Lung (tissue), 16 donors: ENCODE measurements around the gene CKAP2L. TPM values are rescaled to one million over a fixed set of nuclear protein-coding genes. Genes with fewer than 3 reads are reported as not detected.

Experiments used
- ATAC-seq: fragments of 200-7000 bp; cut with Tn5 transposase; one replicate; pipeline ENCODE4 v1.9.1; 2020; ENCODE audit warnings: moderate number of reproducible peaks; ENCODE audit not compliant: insufficient read depth, low FRiP score
- DNase-seq, 3 donors: peaks; one replicate each; pipeline ENCODE4 v3.0.0-alpha.2; 2013 to 2017
- H3K27ac ChIP-seq, 2 donors: one replicate each; pipeline ENCODE4 v1.5.1; 2013; ENCODE audit warnings: mild to moderate bottlenecking in 2 of 2, moderate library complexity in 2 of 2, control low read depth in 1 of 2, inconsistent platforms in 1 of 2, low read depth in 1 of 2, low read length in 1 of 2
- H3K27me3 ChIP-seq, 3 donors: one replicate each; pipeline ENCODE4 v1.5.1; 2013; ENCODE audit warnings: low read length in 2 of 3; ENCODE audit not compliant: control insufficient read depth in 3 of 3, insufficient read depth in 3 of 3
- H3K36me3 ChIP-seq, 4 donors: one replicate each; pipeline ENCODE4 v1.5.1; 2013; ENCODE audit warnings: low read length in 4 of 4, mild to moderate bottlenecking in 1 of 4, moderate library complexity in 1 of 4; ENCODE audit not compliant: control insufficient read depth in 4 of 4, insufficient read depth in 4 of 4
- H3K4me1 ChIP-seq, 5 donors: one replicate each; pipeline ENCODE4 v1.5.1; 2013; ENCODE audit warnings: low read length in 5 of 5, mild to moderate bottlenecking in 2 of 5, moderate library complexity in 1 of 5; ENCODE audit not compliant: control insufficient read depth in 5 of 5, insufficient read depth in 5 of 5
- H3K4me3 ChIP-seq: one replicate; pipeline ENCODE4 v1.5.1; 2013; ENCODE audit warnings: mild to moderate bottlenecking, control low read depth, moderate library complexity
- H3K9ac ChIP-seq, 2 donors: one replicate each; pipeline ENCODE4 v1.5.1; 2013; ENCODE audit warnings: low read length in 2 of 2, control low read depth in 1 of 2; ENCODE audit not compliant: insufficient read depth in 1 of 2
- H3K9me3 ChIP-seq, 4 donors: one replicate each; pipeline ENCODE4 v1.5.1; 2013; ENCODE audit warnings: low read length in 3 of 4, mild to moderate bottlenecking in 1 of 4, moderate library complexity in 1 of 4; ENCODE audit not compliant: control insufficient read depth in 4 of 4, insufficient read depth in 3 of 4
- WGBS, 2 donors: extraction: QIAGEN DNeasy Blood & Tissue Kit; methylation state at CpG; one replicate each; pipeline ENCODE4 v1.1.7; 2013; 5-methylcytosine and 5-hydroxymethylcytosine counted together
- long read RNA-seq, 5 donors: transcript quantifications; one replicate each; lab custom pipeline, GENCODE V29; 2026
- polyA plus RNA-seq, 2 donors: library from polyadenylated mRNA; stranded (reverse); fragments of 200-250 nt; gene quantifications; one replicate each; pipeline ENCODE4 v1.2.1, GENCODE V29; 2013
- total RNA-seq, 2 donors: library from RNA; depleted of rRNA in 1 of 2; stranded (reverse); fragments of >200 nt in 1 of 2; gene quantifications; one replicate each; pipeline ENCODE4 v1.2.1, GENCODE V29; 2014 to 2021
- TF ChIP-seq, protein P1 (sequence below): IDR thresholded peaks from 2 replicates; pipeline ENCODE4 v1.5.1; 2012; ENCODE audit warnings: mild to moderate bottlenecking; ENCODE audit errors: control extremely low read depth, extremely low read depth
- donor health status: control.
- donor health status: control.
- donor health status: Bipolar disorder and iron deficiency.
- donor health status: healthy.
- donor health status: DM: yes; HTN: yes; CAD: no.

Gene CKAP2L, protein sequence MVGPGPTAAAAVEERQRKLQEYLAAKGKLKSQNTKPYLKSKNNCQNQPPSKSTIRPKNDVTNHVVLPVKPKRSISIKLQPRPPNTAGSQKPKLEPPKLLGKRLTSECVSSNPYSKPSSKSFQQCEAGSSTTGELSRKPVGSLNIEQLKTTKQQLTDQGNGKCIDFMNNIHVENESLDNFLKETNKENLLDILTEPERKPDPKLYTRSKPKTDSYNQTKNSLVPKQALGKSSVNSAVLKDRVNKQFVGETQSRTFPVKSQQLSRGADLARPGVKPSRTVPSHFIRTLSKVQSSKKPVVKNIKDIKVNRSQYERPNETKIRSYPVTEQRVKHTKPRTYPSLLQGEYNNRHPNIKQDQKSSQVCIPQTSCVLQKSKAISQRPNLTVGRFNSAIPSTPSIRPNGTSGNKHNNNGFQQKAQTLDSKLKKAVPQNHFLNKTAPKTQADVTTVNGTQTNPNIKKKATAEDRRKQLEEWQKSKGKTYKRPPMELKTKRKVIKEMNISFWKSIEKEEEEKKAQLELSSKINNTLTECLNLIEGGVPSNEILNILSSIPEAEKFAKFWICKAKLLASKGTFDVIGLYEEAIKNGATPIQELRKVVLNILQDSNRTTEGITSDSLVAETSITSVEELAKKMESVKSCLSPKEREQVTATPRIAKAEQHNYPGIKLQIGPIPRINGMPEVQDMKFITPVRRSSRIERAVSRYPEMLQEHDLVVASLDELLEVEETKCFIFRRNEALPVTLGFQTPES
- total RNA-seq (1 to 10 TPM in 1 of 2 donors, under 1 TPM in 1; 0.58 to 4.0 TPM), polyA plus RNA-seq (under 1 TPM; 0.48 to 0.63 TPM)
- long read RNA-seq, donor 1, full-length matches to known transcripts = 2 of 2 reads
- long read RNA-seq, donor 1, partial matches to known transcripts = 0 of 2 reads
- long read RNA-seq, donor 1, other reads (novel, unspliced or antisense) = 0 of 2 reads
- long read RNA-seq, donor 2 = 0 reads
- long read RNA-seq, donor 3 = 0 reads
- long read RNA-seq, donor 4, partial matches to known transcripts = 0 of 1 reads
- long read RNA-seq, donor 4, other reads (novel, unspliced or antisense) = 0 of 1 reads
- long read RNA-seq, donor 5, full-length matches to known transcripts = 3 of 10 reads
- long read RNA-seq, donor 5, partial matches to known transcripts = 7 of 10 reads
- long read RNA-seq, donor 5, other reads (novel, unspliced or antisense) = 0 of 10 reads

DNA sequence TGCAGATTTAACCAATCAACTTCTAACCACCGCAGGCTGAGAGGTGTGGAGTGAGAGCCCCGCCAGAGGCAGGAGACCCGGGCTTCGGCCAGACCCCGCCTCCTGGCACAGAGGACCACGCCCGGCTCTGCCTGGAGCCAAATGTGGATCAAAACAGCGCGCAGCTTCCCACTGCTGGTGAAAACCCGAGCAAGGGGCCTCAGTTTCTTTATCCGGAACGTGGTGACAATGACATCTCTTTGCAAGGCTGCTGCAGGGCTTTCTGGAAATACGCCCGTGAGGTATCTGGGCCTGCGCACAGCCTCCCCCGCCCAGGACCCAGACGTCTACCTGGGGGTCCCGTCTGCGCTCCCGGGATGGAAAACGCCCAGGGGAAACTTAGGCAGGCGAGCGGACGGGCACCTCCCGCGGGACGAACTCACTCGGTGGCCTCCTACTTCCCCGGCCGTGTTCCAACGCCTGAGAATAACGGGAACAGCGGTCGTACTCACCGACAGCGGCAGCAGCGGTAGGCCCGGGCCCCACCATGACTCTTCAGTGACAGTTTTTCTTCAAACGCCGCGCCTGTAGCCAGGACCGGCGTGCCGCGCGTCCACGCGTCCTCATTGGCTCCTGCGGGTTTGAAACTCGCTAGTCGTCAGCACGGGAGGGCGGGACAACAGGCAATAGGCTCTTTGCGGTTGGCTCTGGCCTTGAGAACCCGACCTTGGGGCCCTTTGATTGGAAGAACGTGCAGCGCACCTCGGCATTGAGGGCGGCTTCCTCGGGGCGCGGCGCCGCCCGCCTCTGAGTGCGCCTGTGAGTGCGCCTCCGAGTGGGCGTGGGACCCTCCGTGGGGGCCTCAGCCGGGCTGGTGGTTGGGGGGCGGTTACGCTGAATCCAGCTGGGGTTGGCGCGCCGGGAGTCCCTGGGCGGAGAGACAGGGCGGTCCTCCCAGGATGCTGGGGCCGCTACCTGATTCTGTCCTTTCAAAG, at the start of gene CKAP2L:
TSS of gene CKAP2L (minus strand) at position 539 of the 974 bp plus-strand sequence. CDS start at position 528, 11 bp downstream.
- peak within 1 kb of the TSS; percentile 55 to 73 for H3K9ac ChIP-seq
- H3K4me1 ChIP-seq = peaks cover 0 to 22% (median 1%) of the 10 kb centered on the region in 5 donors
- WGBS, 2 donors = 0 to 1% methylated on average over 77 to 79 of the region's 79 CpGs
- peaks cover 0 to 5% (median 0%) of the 10 kb centered on the region in 4 donors for H3K36me3 ChIP-seq
- ATAC-seq (peak; percentile 100), DNase-seq (peak; percentile 98 to 99 (median 99))
- H3K27ac ChIP-seq = peak within 1 kb of the TSS; percentile 3 to 30
- H3K9me3 ChIP-seq = no peaks in the 10 kb centered on the region
- H3K4me3 ChIP-seq = peak within 1 kb of the TSS; percentile 75
- H3K27me3 ChIP-seq = no peaks in the 10 kb centered on the region
- TF ChIP-seq, protein P1, sequence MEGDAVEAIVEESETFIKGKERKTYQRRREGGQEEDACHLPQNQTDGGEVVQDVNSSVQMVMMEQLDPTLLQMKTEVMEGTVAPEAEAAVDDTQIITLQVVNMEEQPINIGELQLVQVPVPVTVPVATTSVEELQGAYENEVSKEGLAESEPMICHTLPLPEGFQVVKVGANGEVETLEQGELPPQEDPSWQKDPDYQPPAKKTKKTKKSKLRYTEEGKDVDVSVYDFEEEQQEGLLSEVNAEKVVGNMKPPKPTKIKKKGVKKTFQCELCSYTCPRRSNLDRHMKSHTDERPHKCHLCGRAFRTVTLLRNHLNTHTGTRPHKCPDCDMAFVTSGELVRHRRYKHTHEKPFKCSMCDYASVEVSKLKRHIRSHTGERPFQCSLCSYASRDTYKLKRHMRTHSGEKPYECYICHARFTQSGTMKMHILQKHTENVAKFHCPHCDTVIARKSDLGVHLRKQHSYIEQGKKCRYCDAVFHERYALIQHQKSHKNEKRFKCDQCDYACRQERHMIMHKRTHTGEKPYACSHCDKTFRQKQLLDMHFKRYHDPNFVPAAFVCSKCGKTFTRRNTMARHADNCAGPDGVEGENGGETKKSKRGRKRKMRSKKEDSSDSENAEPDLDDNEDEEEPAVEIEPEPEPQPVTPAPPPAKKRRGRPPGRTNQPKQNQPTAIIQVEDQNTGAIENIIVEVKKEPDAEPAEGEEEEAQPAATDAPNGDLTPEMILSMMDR = no peak

GRCh38 chr2:112813280-112813966, 49.0 kb upstream of the CKAP2L start:
- TF ChIP-seq, protein P1 = no peak
- WGBS, 2 donors = 87 to 92% methylated on average over 10 of the region's 10 CpGs
- H3K4me3 ChIP-seq = no peak overlapping the region
- no peak overlapping the region for H3K9ac ChIP-seq
- DNase-seq (no peak), ATAC-seq (no peak)
- H3K4me1 ChIP-seq = peaks cover 7 to 36% (median 10%) of the 10 kb centered on the region in 5 donors
- no peaks in the 10 kb centered on the region for H3K27me3 ChIP-seq
- no peak overlapping the region for H3K27ac ChIP-seq
- H3K36me3 ChIP-seq = no peaks in the 10 kb centered on the region
- no peaks in the 10 kb centered on the region for H3K9me3 ChIP-seq
